IPS DF 4.7 (cell line): ENCODE measurements around the gene PCID2.
"Not testable (repeated sequence)": the region's sequence is repeated elsewhere in the genome, so short reads cannot be mapped to it uniquely, and the experiment has no call there.

Source experiments
- DNase-seq: peaks from one replicate; pipeline ENCODE4 v3.0.0-alpha.2; 2013; ENCODE audit warnings: low spot score; ENCODE audit errors: extremely low read depth

PCID2 gene

GRCh38 chr13:113167155-113167554, 41.3 kb downstream of the PCID2 start:
- DNase-seq: no peak

- DNase-seq: no peak
Observed at GRCh38 chr13:113166681-113167080, 41.8 kb downstream of the PCID2 start.

GRCh38 chr13:113166266-113166665, 42.2 kb downstream of the PCID2 start:
- no peak for DNase-seq

GRCh38 chr13:113164492-113164891, 44.0 kb downstream of the PCID2 start:
- no peak for DNase-seq

- no peak for DNase-seq
Observed at GRCh38 chr13:113162783-113163685, 45.4 kb downstream of the PCID2 start.

- DNase-seq: not testable (repeated sequence)
Observed at GRCh38 chr13:113161975-113162374, 46.5 kb downstream of the PCID2 start.

- DNase-seq: no peak
Observed at GRCh38 chr13:113161433-113161832, 47.0 kb downstream of the PCID2 start.

GRCh38 chr13:113160983-113161382, 47.5 kb downstream of the PCID2 start:
- no peak for DNase-seq

GRCh38 chr13:113159701-113160100, 48.8 kb downstream of the PCID2 start:
- no peak for DNase-seq

- DNase-seq: no peak
Observed at GRCh38 chr13:113158946-113159345, 49.5 kb downstream of the PCID2 start.

GRCh38 chr13:113157929-113158747, 50.3 kb downstream of the PCID2 start, which contains the start of gene PROZ:
Gene PROZ (plus strand): TSS chr13:113158648. CDS start chr13:113158661, 13 bp downstream.
- DNase-seq: no peak

- DNase-seq: no peak
Observed at GRCh38 chr13:113157206-113157928, 51.1 kb downstream of the PCID2 start.

- no peak for DNase-seq
Observed at GRCh38 chr13:113155982-113156655, 52.4 kb downstream of the PCID2 start.

GRCh38 chr13:113155201-113155600, 53.3 kb downstream of the PCID2 start:
- DNase-seq: no peak

- no peak for DNase-seq
Observed at GRCh38 chr13:113153810-113154748, 54.4 kb downstream of the PCID2 start.

GRCh38 chr13:113152984-113153809, 55.3 kb downstream of the PCID2 start:
- no peak for DNase-seq

- DNase-seq: no peak
Observed at GRCh38 chr13:113152691-113152983, 55.8 kb downstream of the PCID2 start.

GRCh38 chr13:113151745-113152690, 56.5 kb downstream of the PCID2 start:
- no peak for DNase-seq
